H9 (cell line): ENCODE data around the gene FANCF. TPM values are rescaled to one million over a fixed set of nuclear protein-coding genes. Genes with fewer than 3 reads are reported as not detected.

ENCODE experiments used
- DNase-seq: peaks from one replicate; pipeline ENCODE4 v3.0.0-alpha.2; 2017
- H2AFZ ChIP-seq: one replicate; pipeline ENCODE4 v1.6.1; 2013; ENCODE audit warnings: mild to moderate bottlenecking, low read length, control low read depth, moderate library complexity
- H2AK5ac ChIP-seq: 2 replicates; pipeline ENCODE4 v1.6.1; 2013; ENCODE audit warnings: low read length, control low read depth, mixed read lengths; ENCODE audit not compliant: insufficient read length
- H2BK120ac ChIP-seq: one replicate; pipeline ENCODE4 v1.6.1; 2013; ENCODE audit warnings: low read depth, mild to moderate bottlenecking, low read length, control low read depth, inconsistent platforms; ENCODE audit not compliant: poor library complexity, severe bottlenecking
- H2BK12ac ChIP-seq: 2 replicates; pipeline ENCODE4 v1.6.1; 2013; ENCODE audit warnings: low read length, control low read depth, mixed read lengths, low read depth; ENCODE audit not compliant: insufficient read length
- H2BK15ac ChIP-seq: 2 replicates; pipeline ENCODE4 v1.6.1; 2013; ENCODE audit warnings: low read depth, low read length, control low read depth
- H2BK20ac ChIP-seq: one replicate; pipeline ENCODE4 v1.6.1; 2013; ENCODE audit warnings: low read depth, mild to moderate bottlenecking, low read length, control low read depth, inconsistent platforms; ENCODE audit not compliant: poor library complexity, severe bottlenecking
- H2BK5ac ChIP-seq: 2 replicates; pipeline ENCODE4 v1.6.1; 2013; ENCODE audit warnings: low read length, control low read depth, mixed read lengths; ENCODE audit not compliant: insufficient read length
- H3K14ac ChIP-seq: 2 replicates; pipeline ENCODE4 v1.6.1; 2013; ENCODE audit warnings: low read length, control low read depth; ENCODE audit not compliant: insufficient read depth
- H3K18ac ChIP-seq: 2 replicates; pipeline ENCODE4 v1.6.1; 2013; ENCODE audit warnings: low read depth, mild to moderate bottlenecking, mixed read lengths, low read length, control low read depth; ENCODE audit not compliant: insufficient read length
- H3K23ac ChIP-seq: 2 replicates; pipeline ENCODE4 v1.6.1; 2013; ENCODE audit warnings: low read length, control low read depth, mixed read lengths, low read depth; ENCODE audit not compliant: insufficient read length
- H3K23me2 ChIP-seq: 2 replicates; pipeline ENCODE4 v1.6.1; 2013; ENCODE audit warnings: low read depth, mild to moderate bottlenecking, mixed read lengths, low read length, control low read depth; ENCODE audit not compliant: insufficient read length, poor library complexity, severe bottlenecking
- H3K27ac ChIP-seq: 2 replicates; pipeline ENCODE4 v1.5.1; 2013; ENCODE audit warnings: low read length, control low read depth, mixed read lengths, low read depth; ENCODE audit not compliant: insufficient read length
- H3K27me3 ChIP-seq: 2 replicates; pipeline ENCODE4 v1.6.1; 2013; ENCODE audit warnings: low read length, control low read depth, inconsistent platforms; ENCODE audit not compliant: insufficient read depth
- H3K4ac ChIP-seq: 2 replicates; pipeline ENCODE4 v1.6.1; 2013; ENCODE audit warnings: low read depth, mild to moderate bottlenecking, control low read depth, inconsistent platforms, low read length, moderate library complexity
- H3K4me1 ChIP-seq: 2 replicates; pipeline ENCODE4 v1.6.1; 2013; ENCODE audit warnings: low read length, control low read depth, inconsistent platforms; ENCODE audit not compliant: insufficient read depth
- H3K4me2 ChIP-seq: 2 replicates; pipeline ENCODE4 v1.6.1; 2013; ENCODE audit warnings: low read length, control low read depth, mixed read lengths; ENCODE audit not compliant: insufficient read length, insufficient read depth
- H3K56ac ChIP-seq: 2 replicates; pipeline ENCODE4 v1.6.1; 2013; ENCODE audit warnings: low read depth, mild to moderate bottlenecking, mixed read lengths, low read length, control low read depth; ENCODE audit not compliant: insufficient read length
- H3K79me1 ChIP-seq: 2 replicates; pipeline ENCODE4 v1.6.1; 2013; ENCODE audit warnings: low read depth, mild to moderate bottlenecking, moderate library complexity, low read length, control low read depth, inconsistent platforms; ENCODE audit not compliant: insufficient read depth, poor library complexity, severe bottlenecking
- H3K79me2 ChIP-seq: 2 replicates; pipeline ENCODE4 v1.6.1; 2013; ENCODE audit warnings: low read length, control low read depth, inconsistent platforms; ENCODE audit not compliant: insufficient read depth
- H3K9ac ChIP-seq: 2 replicates; pipeline ENCODE4 v1.6.1; 2013; ENCODE audit warnings: low read length, control low read depth, mixed read lengths; ENCODE audit not compliant: insufficient read length; ENCODE audit errors: extremely low read depth
- H3K9me3 ChIP-seq: one replicate; pipeline ENCODE4 v1.6.1; 2013; ENCODE audit warnings: low read depth, low read length, inconsistent platforms; ENCODE audit not compliant: control insufficient read depth
- H3T11ph ChIP-seq: one replicate; pipeline ENCODE4 v1.6.1; 2013; ENCODE audit warnings: mild to moderate bottlenecking, low read length, control low read depth, inconsistent platforms
- H4K20me1 ChIP-seq: one replicate; pipeline ENCODE4 v1.6.1; 2013; ENCODE audit not compliant: control insufficient read depth, insufficient read length, insufficient read depth
- H4K5ac ChIP-seq: 2 replicates; pipeline ENCODE4 v1.6.1; 2013; ENCODE audit warnings: low read depth, mild to moderate bottlenecking, mixed read lengths, low read length, control low read depth; ENCODE audit not compliant: insufficient read length
- H4K8ac ChIP-seq: replicated peaks from 2 replicates; pipeline ENCODE4 v1.6.1; 2013; ENCODE audit warnings: low read length, control low read depth, mixed read lengths, low read depth; ENCODE audit not compliant: insufficient read length
- H4K91ac ChIP-seq: 2 replicates; pipeline ENCODE4 v1.6.1; 2013; ENCODE audit warnings: low read depth, mild to moderate bottlenecking, moderate library complexity, mixed read lengths, low read length, control low read depth; ENCODE audit not compliant: insufficient read length
- H3K27ac Mint-ChIP-seq, 3 experiments: 2 replicates in 2 of 3; 3 replicates in 1 of 3; pipeline ENCODE4 v1.8.0; 2020 to 2021; ENCODE audit warnings: mixed read lengths in 3 of 3, mild to moderate bottlenecking in 1 of 3, moderate library complexity in 1 of 3
- H3K27me3 Mint-ChIP-seq: 2 replicates; pipeline ENCODE4 v1.8.0; 2021; ENCODE audit warnings: low read depth, mild to moderate bottlenecking, moderate library complexity, mixed read lengths
- H3K36me3 Mint-ChIP-seq, 3 experiments: 2 replicates in 2 of 3; 3 replicates in 1 of 3; pipeline ENCODE4 v1.8.0; 2020 to 2021; ENCODE audit warnings: low read depth in 3 of 3, mixed read lengths in 3 of 3; ENCODE audit not compliant: insufficient read depth in 1 of 3
- H3K4me1 Mint-ChIP-seq, 2 experiments: 2 replicates each; pipeline ENCODE4 v1.8.0; 2020; ENCODE audit warnings: mixed read lengths in 2 of 2
- H3K4me3 Mint-ChIP-seq, 2 experiments: 2 replicates in 1 of 2; 3 replicates in 1 of 2; pipeline ENCODE4 v1.8.0; 2020 to 2021; ENCODE audit warnings: mild to moderate bottlenecking in 2 of 2, mixed read lengths in 2 of 2, moderate library complexity in 1 of 2
- H3K9me3 Mint-ChIP-seq, 2 experiments: 2 replicates in 1 of 2; 3 replicates in 1 of 2; pipeline ENCODE4 v1.8.0; 2020; ENCODE audit warnings: mild to moderate bottlenecking in 2 of 2, mixed read lengths in 2 of 2, moderate library complexity in 1 of 2
- WGBS: extraction: QIAGEN DNeasy Blood & Tissue Kit; methylation state at CpG from one replicate; pipeline ENCODE4 v1.1.7; 2013; ENCODE audit warnings: missing lambda C conversion rate, low lambda C conversion rate, mixed read lengths; ENCODE audit not compliant: insufficient read length; ENCODE audit errors: extremely low coverage; 5-methylcytosine and 5-hydroxymethylcytosine counted together
- total RNA-seq: library from RNA; stranded (reverse); gene quantifications from 2 replicates; pipeline ENCODE4 v1.2.1, GENCODE V29; 2021
- TF ChIP-seq, protein P1 (sequence below): fragments of 200-600 bp; sonication (generic); conservative IDR thresholded peaks from 3 replicates; pipeline ENCODE4 v1.8.0; 2021; ENCODE audit warnings: antibody characterized with exemption, mild to moderate bottlenecking

Gene FANCF
- total RNA-seq, 1 experiment from 2014 or later: 15.3 TPM

DNA sequence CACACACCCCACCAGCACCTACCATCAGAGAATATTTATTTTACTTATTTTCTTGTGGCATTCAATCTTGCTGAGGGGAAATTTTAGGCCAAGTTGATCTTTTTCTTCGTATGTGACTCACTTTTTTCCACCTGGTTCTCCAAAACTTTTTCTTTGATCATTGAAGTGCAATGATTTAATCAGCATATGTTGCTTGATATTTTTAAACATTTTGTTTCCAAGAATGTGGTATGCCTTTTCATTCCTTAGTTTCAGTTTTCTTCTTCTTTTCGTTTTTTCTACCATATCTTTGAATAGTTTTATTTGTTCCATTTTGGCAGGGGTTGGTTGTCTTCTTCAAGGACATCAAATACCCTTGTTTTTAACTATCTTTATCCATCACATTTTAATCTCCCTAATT is 28.6 kb downstream of the FANCF start:
- H3K36me3 Mint-ChIP-seq: no peaks in the 10 kb centered on the region
- whole genome bisulfite sequencing: no CpG with 5 or more reads among the region's 2 CpGs
- no peak overlapping the region for H3K9ac ChIP-seq
- H3K23me2 ChIP-seq: no peaks in the 10 kb centered on the region
- H3K4me3 Mint-ChIP-seq: no peak overlapping the region
- H3K18ac ChIP-seq: no peak overlapping the region
- H3K4me1 Mint-ChIP-seq: no peaks in the 10 kb centered on the region
- H2BK5ac ChIP-seq: no peak overlapping the region
- H3K27me3 Mint-ChIP-seq: no peaks in the 10 kb centered on the region
- no peak overlapping the region for H3T11ph ChIP-seq
- no peak overlapping the region for H3K4ac ChIP-seq
- no peak overlapping the region for H4K8ac ChIP-seq
- no peaks in the 10 kb centered on the region; a peak in 1 of 5 replicates for H3K9me3 Mint-ChIP-seq
- no peaks in the 10 kb centered on the region for H3K79me1 ChIP-seq
- no peak overlapping the region for H3K23ac ChIP-seq
- H2BK15ac ChIP-seq: no peak overlapping the region
- no peaks in the 10 kb centered on the region for H3K79me2 ChIP-seq
- no peaks in the 10 kb centered on the region for H3K9me3 ChIP-seq
- H3K27ac Mint-ChIP-seq: no peak overlapping the region
- H2BK20ac ChIP-seq: no peak overlapping the region
- DNase-seq: no peak
- H2AFZ ChIP-seq: no peak overlapping the region
- H4K20me1 ChIP-seq: no peaks in the 10 kb centered on the region
- no peak overlapping the region for H2AK5ac ChIP-seq
- TF ChIP-seq, protein P1, sequence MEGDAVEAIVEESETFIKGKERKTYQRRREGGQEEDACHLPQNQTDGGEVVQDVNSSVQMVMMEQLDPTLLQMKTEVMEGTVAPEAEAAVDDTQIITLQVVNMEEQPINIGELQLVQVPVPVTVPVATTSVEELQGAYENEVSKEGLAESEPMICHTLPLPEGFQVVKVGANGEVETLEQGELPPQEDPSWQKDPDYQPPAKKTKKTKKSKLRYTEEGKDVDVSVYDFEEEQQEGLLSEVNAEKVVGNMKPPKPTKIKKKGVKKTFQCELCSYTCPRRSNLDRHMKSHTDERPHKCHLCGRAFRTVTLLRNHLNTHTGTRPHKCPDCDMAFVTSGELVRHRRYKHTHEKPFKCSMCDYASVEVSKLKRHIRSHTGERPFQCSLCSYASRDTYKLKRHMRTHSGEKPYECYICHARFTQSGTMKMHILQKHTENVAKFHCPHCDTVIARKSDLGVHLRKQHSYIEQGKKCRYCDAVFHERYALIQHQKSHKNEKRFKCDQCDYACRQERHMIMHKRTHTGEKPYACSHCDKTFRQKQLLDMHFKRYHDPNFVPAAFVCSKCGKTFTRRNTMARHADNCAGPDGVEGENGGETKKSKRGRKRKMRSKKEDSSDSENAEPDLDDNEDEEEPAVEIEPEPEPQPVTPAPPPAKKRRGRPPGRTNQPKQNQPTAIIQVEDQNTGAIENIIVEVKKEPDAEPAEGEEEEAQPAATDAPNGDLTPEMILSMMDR: no peak
- no peak overlapping the region for H3K4me2 ChIP-seq
- no peak overlapping the region for H4K91ac ChIP-seq
- no peak overlapping the region for H2BK12ac ChIP-seq
- H3K4me1 ChIP-seq: no peaks in the 10 kb centered on the region
- no peak overlapping the region for H3K27ac ChIP-seq
- no peak overlapping the region for H3K14ac ChIP-seq
- H3K27me3 ChIP-seq: no peaks in the 10 kb centered on the region
- no peak overlapping the region for H2BK120ac ChIP-seq
- no peak overlapping the region for H3K56ac ChIP-seq
- H4K5ac ChIP-seq: no peak overlapping the region
